OCI-LY7 (cell line): ENCODE data around the gene CDC20B. TPM values are rescaled to one million over a fixed set of nuclear protein-coding genes. Genes with fewer than 3 reads are reported as not detected.

Experiments used
- BruUV-seq: library from RNA; stranded (reverse); fragments of 400-500 nt; replicated peaks from 2 replicates; lab custom pipeline; 2021; lab: Mats Ljungman, UMichigan
- CTCF ChIA-PET: fragments of 300-600 bp; sonication (Branson Sonifier 250); formaldehyde crosslinking; loops from one replicate; lab custom pipeline; 2022; ENCODE audit warnings: antibody characterized with exemption; ENCODE audit not compliant: unreplicated experiment; lab: Charles Lee
- POLR2A ChIA-PET: fragments of 300-600 bp; sonication (Branson Sonifier 250); formaldehyde crosslinking; loops from one replicate; lab custom pipeline; 2022; ENCODE audit warnings: antibody characterized with exemption; lab: Charles Lee
- DNase-seq: peaks from one replicate; pipeline ENCODE4 v3.0.0-alpha.2; 2015; ENCODE audit warnings: low spot score
- H2AFZ ChIP-seq: fragments of 200-600 bp; sonication (generic), shearing (Covaris generic); 2 replicates; pipeline ENCODE4 v1.6.1; 2014; ENCODE audit warnings: mild to moderate bottlenecking, antibody characterized with exemption, low read length, moderate library complexity
- H3K27ac ChIP-seq: fragments of 200-600 bp; sonication (generic); 2 replicates; pipeline ENCODE4 v1.5.1; 2014; ENCODE audit warnings: mixed run types, low read depth, mild to moderate bottlenecking, moderate library complexity, low read length, inconsistent platforms; ENCODE audit not compliant: poor library complexity, severe bottlenecking
- H3K36me3 ChIP-seq: fragments of 200-600 bp; sonication (generic); 2 replicates; pipeline ENCODE4 v1.6.1; 2014; ENCODE audit warnings: mild to moderate bottlenecking, antibody characterized with exemption, low read length, moderate library complexity, mixed read lengths; ENCODE audit not compliant: insufficient read depth
- H3K4me1 ChIP-seq: fragments of 200-600 bp; sonication (generic); 2 replicates; pipeline ENCODE4 v1.5.1; 2014; ENCODE audit warnings: mild to moderate bottlenecking, low read length; ENCODE audit not compliant: insufficient read depth, poor library complexity, severe bottlenecking
- H3K4me2 ChIP-seq: fragments of 200-600 bp; sonication (generic); 2 replicates; pipeline ENCODE4 v1.6.1; 2014; ENCODE audit warnings: mild to moderate bottlenecking, low read length
- H3K4me3 ChIP-seq: fragments of 200-600 bp; sonication (generic); 2 replicates; pipeline ENCODE4 v1.5.1; 2014; ENCODE audit warnings: mild to moderate bottlenecking, low read depth, low read length; ENCODE audit not compliant: poor library complexity, severe bottlenecking
- H3K79me2 ChIP-seq: fragments of 200-600 bp; sonication (generic); 2 replicates; pipeline ENCODE4 v1.6.1; 2016; ENCODE audit warnings: low read depth, mild to moderate bottlenecking, low read length, moderate library complexity, mixed read lengths; ENCODE audit not compliant: insufficient read depth
- H3K9me2 ChIP-seq: fragments of 200-600 bp; sonication (generic); 2 replicates; pipeline ENCODE4 v1.6.1; 2016; ENCODE audit warnings: mild to moderate bottlenecking, low read length, mixed read lengths; ENCODE audit not compliant: insufficient read depth
- H3K9me3 ChIP-seq: fragments of 200-600 bp; sonication (generic); 2 replicates; pipeline ENCODE4 v1.6.1; 2014; ENCODE audit warnings: mild to moderate bottlenecking, mixed run types, low read length, mixed read lengths
- H4K20me1 ChIP-seq: fragments of 200-600 bp; sonication (generic); 2 replicates; pipeline ENCODE4 v1.6.1; 2014; ENCODE audit warnings: mild to moderate bottlenecking, antibody characterized with exemption, low read length, moderate library complexity, mixed read lengths; ENCODE audit not compliant: insufficient read depth
- CTCF ChIP-seq: fragments of 200-600 bp; sonication (generic); conservative IDR thresholded peaks from 2 replicates; pipeline ENCODE4 v1.5.1; 2014; ENCODE audit warnings: mild to moderate bottlenecking, antibody characterized with exemption, low read length, moderate library complexity, mixed read lengths
- EZH2phosphoT487 ChIP-seq: fragments of 200-600 bp; sonication (generic); IDR thresholded peaks from 2 replicates; pipeline ENCODE4 v1.6.1; 2018; ENCODE audit warnings: low read depth, borderline replicate concordance, mild to moderate bottlenecking, mixed run types, antibody characterized with exemption, low read length, moderate library complexity, mixed read lengths
- intact Hi-C: fragments of 100-400 bp; cut with micrococcal nuclease; formaldehyde crosslinking; loops from one replicate; pipeline ENCODE4 v1.10.0; 2022; ENCODE audit not compliant: unreplicated experiment
- total RNA-seq, 2 experiments: library from RNA; depleted of rRNA in 1 of 2; stranded (reverse); fragments of >200 nt in 1 of 2; shearing (Covaris generic) in 1 of 2; gene quantifications; 2 replicates each; pipeline ENCODE4 v1.2.3, GENCODE V29; 2014 to 2022

The CDC20B gene
- total RNA-seq, 2 experiments from 2014 or later, result not detected

DNA sequence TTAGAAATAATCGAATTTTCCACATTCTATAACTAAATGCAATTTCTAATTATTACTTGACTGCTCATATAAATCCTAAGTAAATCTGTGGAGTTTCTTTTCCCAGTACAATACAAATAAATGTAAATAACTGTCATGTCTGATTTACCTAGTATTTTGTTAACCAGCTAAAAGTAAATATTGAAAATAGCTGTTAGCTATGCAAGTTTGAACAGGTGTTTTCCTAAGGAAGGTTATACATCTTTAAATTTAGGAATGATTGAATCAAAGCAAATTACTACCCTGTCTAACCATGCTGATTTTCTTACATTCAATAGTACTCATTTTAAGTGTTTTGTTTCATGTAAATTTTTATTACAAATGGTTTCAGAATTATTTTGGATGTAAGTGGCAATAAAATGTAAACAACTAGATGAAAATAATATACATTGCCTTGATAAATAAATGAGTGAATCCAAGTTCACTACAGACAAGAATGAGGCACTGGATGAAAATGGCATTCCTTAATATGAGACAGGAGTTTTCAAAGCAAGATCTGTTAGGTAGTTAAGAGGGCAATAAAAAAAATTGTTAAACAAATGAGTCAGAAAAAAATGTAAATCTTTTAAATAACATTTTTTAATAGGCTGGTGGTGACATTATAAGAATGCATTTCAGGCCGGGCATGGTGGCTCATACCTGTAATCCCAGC, 38.4 kb upstream of the CDC20B start:
- TF ChIP-seq EZH2phosphoT487 (no peak), CTCF (no peak)
- no peaks in the 10 kb centered on the region for H3K4me1 ChIP-seq
- DNase-seq, result no peak
- H4K20me1 ChIP-seq, result no peaks in the 10 kb centered on the region
- H3K36me3 ChIP-seq, result no peaks in the 10 kb centered on the region
- H3K9me3 ChIP-seq, result no peaks in the 10 kb centered on the region
- H2AFZ ChIP-seq, result no peak overlapping the region
- POLR2A ChIA-PET, result no interaction called here
- BruUV-seq, result no TSS peak
- H3K4me2 ChIP-seq, result no peak overlapping the region
- no peak overlapping the region for H3K4me3 ChIP-seq
- intact Hi-C loops, result no loop called here
- CTCF ChIA-PET, result no interaction called here
- H3K9me2 ChIP-seq, result no peaks in the 10 kb centered on the region
- H3K27ac ChIP-seq, result no peak overlapping the region
- H3K79me2 ChIP-seq, result no peaks in the 10 kb centered on the region

- no peak for DNase-seq
- no TSS peak for BruUV-seq
- H3K4me2 ChIP-seq, result no peak overlapping the region
Observed at GRCh38 chr5:55205001-55205400, 32.0 kb upstream of the CDC20B start.

More at GRCh38 chr5:55205001-55205400, 32.0 kb upstream of the CDC20B start:
- CTCF ChIA-PET, result no interaction called here
- intact Hi-C loops, result no loop called here
- TF ChIP-seq CTCF (no peak), EZH2phosphoT487 (no peak)
- no peak overlapping the region for H2AFZ ChIP-seq
- no peak overlapping the region for H3K27ac ChIP-seq
- POLR2A ChIA-PET, result no interaction called here
- H3K36me3 ChIP-seq, result no peaks in the 10 kb centered on the region
- H3K9me3 ChIP-seq, result no peaks in the 10 kb centered on the region
- H3K79me2 ChIP-seq, result no peaks in the 10 kb centered on the region
- H4K20me1 ChIP-seq, result no peaks in the 10 kb centered on the region
- H3K4me1 ChIP-seq, result no peaks in the 10 kb centered on the region
- no peaks in the 10 kb centered on the region for H3K9me2 ChIP-seq
- H3K4me3 ChIP-seq, result no peak overlapping the region
